Endothelial cell of umbilical vein (primary cell): ENCODE data around the gene TESMIN. TPM values are rescaled to one million over a fixed set of nuclear protein-coding genes. Genes with fewer than 3 reads are reported as not detected.

Experiments
- BruUV-seq: library from RNA; stranded (reverse); fragments of 400-500 nt; replicated peaks from 2 replicates; lab custom pipeline; 2021; lab: Mats Ljungman, UMichigan
- CTCF ChIA-PET: fragments of 300-600, 350-600 bp; sonication (Branson Sonifier 250); formaldehyde crosslinking; loops from one replicate; lab custom pipeline; 2021; ENCODE audit warnings: antibody characterized with exemption, inconsistent platforms; lab: Charles Lee
- POLR2A ChIA-PET: fragments of 300-600, 350-600 bp; sonication (Branson Sonifier 250); formaldehyde crosslinking; loops from one replicate; lab custom pipeline; 2021; ENCODE audit warnings: antibody characterized with exemption, inconsistent platforms; lab: Charles Lee
- DNase-seq: peaks from one replicate; pipeline ENCODE4 v3.0.0-alpha.2; 2011; ENCODE audit warnings: low read depth, low spot score
- FAIRE-seq: peaks from 2 replicates; lab custom pipeline; 2011; peaks lifted over from hg19 to GRCh38; lab: Jason Lieb, UNC
- H2AFZ ChIP-seq: 2 replicates; pipeline ENCODE4 v1.6.0; 2012; ENCODE audit warnings: low read depth, low read length, control low read depth, inconsistent platforms
- H3K27ac ChIP-seq: 2 replicates; pipeline ENCODE4 v1.5.1; 2011; ENCODE audit warnings: low read depth, mild to moderate bottlenecking, control low read depth, low read length, moderate library complexity; ENCODE audit not compliant: insufficient read depth
- H3K27me3 ChIP-seq, 2 experiments: 2 replicates each; pipeline versions ENCODE4 v1.6.0 to v1.6.1; 2011; ENCODE audit warnings: low read length in 2 of 2, mixed read lengths in 1 of 2; ENCODE audit not compliant: control insufficient read depth in 2 of 2, insufficient read depth in 2 of 2
- H3K36me3 ChIP-seq, 2 experiments: 2 replicates in 1 of 2; 3 replicates in 1 of 2; pipeline ENCODE4 v1.5.1; 2011; ENCODE audit warnings: low read length in 2 of 2, mild to moderate bottlenecking in 1 of 2, moderate library complexity in 1 of 2; ENCODE audit not compliant: control insufficient read depth in 2 of 2, insufficient read depth in 2 of 2; ENCODE audit errors: extremely low read depth in 1 of 2
- H3K4me1 ChIP-seq: 3 replicates; pipeline ENCODE4 v1.5.1; 2011; ENCODE audit warnings: mild to moderate bottlenecking, low read length; ENCODE audit not compliant: control insufficient read depth, insufficient read depth; ENCODE audit errors: extremely low read depth
- H3K4me2 ChIP-seq: 2 replicates; pipeline ENCODE4 v1.6.1; 2011; ENCODE audit warnings: low read length, control low read depth, mixed read lengths; ENCODE audit not compliant: insufficient read depth
- H3K4me3 ChIP-seq, 3 experiments: fragments of 200-600 bp in 1 of 3; sonication (generic), shearing (Covaris generic) in 1 of 3; replicated peaks in 1 of 3; 2 replicates each; pipeline ENCODE4 v1.5.1; 2011 to 2016; ENCODE audit warnings: control low read depth in 3 of 3, low read length in 3 of 3, mild to moderate bottlenecking in 2 of 3, inconsistent platforms in 1 of 3, low read depth in 1 of 3, moderate library complexity in 1 of 3; ENCODE audit not compliant: insufficient read depth in 1 of 3
- H3K79me2 ChIP-seq: 2 replicates; pipeline ENCODE4 v1.6.0; 2012; ENCODE audit warnings: low read length, inconsistent platforms; ENCODE audit not compliant: control insufficient read depth, insufficient read depth
- H3K9ac ChIP-seq: replicated peaks from 2 replicates; pipeline ENCODE3; 2011; ENCODE audit warnings: low read length, control low read depth; ENCODE audit not compliant: insufficient read depth; ENCODE audit errors: extremely low read depth
- H3K9me1 ChIP-seq: replicated peaks from 3 replicates; pipeline ENCODE4 v1.6.0; 2011; ENCODE audit warnings: mild to moderate bottlenecking, low read length; ENCODE audit not compliant: control insufficient read depth, insufficient read depth; ENCODE audit errors: extremely low read depth
- H3K9me3 ChIP-seq: replicated peaks from 2 replicates; pipeline ENCODE4 v1.5.1; 2012; ENCODE audit warnings: low read length, inconsistent platforms; ENCODE audit not compliant: control insufficient read depth, insufficient read depth
- H4K20me1 ChIP-seq: replicated peaks from 2 replicates; pipeline ENCODE3; 2011; ENCODE audit warnings: mild to moderate bottlenecking, low read length; ENCODE audit not compliant: control insufficient read depth, insufficient read depth; ENCODE audit errors: extremely low read depth
- EZH2 ChIP-seq: IDR thresholded peaks from 2 replicates; pipeline ENCODE4 v1.6.1; 2012; ENCODE audit warnings: borderline replicate concordance, low read depth, mild to moderate bottlenecking, moderate library complexity, low read length, inconsistent platforms; ENCODE audit not compliant: severe bottlenecking
- FOS ChIP-seq: IDR thresholded peaks from 2 replicates; pipeline ENCODE4 v1.6.1; 2011; ENCODE audit warnings: mild to moderate bottlenecking, low read length, moderate library complexity, borderline replicate concordance; ENCODE audit not compliant: insufficient read depth
- GATA2 ChIP-seq: IDR thresholded peaks from 2 replicates; pipeline ENCODE4 v1.7.0; 2011; ENCODE audit warnings: low read depth, mild to moderate bottlenecking, moderate library complexity, mixed read lengths, low read length; ENCODE audit not compliant: insufficient read length, insufficient read depth
- JUN ChIP-seq: IDR thresholded peaks from 2 replicates; pipeline ENCODE4 v1.6.1; 2011; ENCODE audit warnings: borderline replicate concordance, low read depth; ENCODE audit not compliant: insufficient read length, insufficient read depth
- MYC ChIP-seq: IDR thresholded peaks from one replicate; pipeline ENCODE4 v1.6.1; 2011; ENCODE audit warnings: mild to moderate bottlenecking, low read depth, low read length
- POLR2A ChIP-seq: IDR thresholded peaks from 2 replicates; pipeline ENCODE4 v1.6.1; 2012; ENCODE audit warnings: low read depth, mild to moderate bottlenecking, control low read depth, low read length
- POLR2AphosphoS5 ChIP-seq: IDR thresholded peaks from 2 replicates; pipeline ENCODE4 v1.6.1; 2012; ENCODE audit warnings: low read depth, mild to moderate bottlenecking, control low read depth, low read length, moderate library complexity; ENCODE audit not compliant: insufficient read depth
- dilution Hi-C: fragments of 300-500 bp; cut with MboI; formaldehyde crosslinking; loops from one replicate; pipeline ENCODE4 v1.15.0; 2019; ENCODE audit warnings: low sequenced_read_pairs; ENCODE audit not compliant: extremely low pct_ligation_motif_present
- intact Hi-C: fragments of 100-400 bp; cut with micrococcal nuclease; formaldehyde crosslinking; loops from one replicate; pipeline ENCODE4 v1.10.0; 2022
- polyA plus RNA-seq, 4 experiments: library from polyadenylated mRNA; depleted of rRNA in 3 of 4; stranded (reverse) in 3 of 4; unstranded in 1 of 4; fragments of >200 nt; gene quantifications; 2 replicates each; pipeline versions ENCODE4 v1.2.1 to v1.2.3, GENCODE V29; 2011 to 2012; ENCODE audit warnings: missing spikeins in 1 of 4
- total RNA-seq: library from RNA; stranded (reverse); gene quantifications from 2 replicates; pipeline ENCODE4 v1.2.3, GENCODE V29; 2021
- TF ChIP-seq, protein P1 (sequence below): IDR thresholded peaks from 2 replicates; pipeline ENCODE4 v1.6.1; 2011; ENCODE audit not compliant: insufficient read depth, insufficient read length
- TF ChIP-seq, protein P2 (sequence below), 2 donors: IDR thresholded peaks; 1 replicate in 1 of 2; 2 replicates in 1 of 2; pipeline ENCODE4 v1.5.1; 2011; ENCODE audit warnings: low read length in 2 of 2, mild to moderate bottlenecking in 2 of 2, moderate library complexity in 2 of 2, control low read depth in 1 of 2, inconsistent platforms in 1 of 2, low read depth in 1 of 2; ENCODE audit not compliant: insufficient read depth in 1 of 2; ENCODE audit errors: extremely low read depth in 1 of 2

Gene TESMIN
- total and polyA plus RNA-seq, 2 donors (not counting 3 experiments of a cell fraction or from before 2014, with no cell fraction given): 1.7 to 6.1 TPM

- intact Hi-C loops (no loop called here), dilution Hi-C loops (no loop called here)
- no TSS peak for BruUV-seq
- Histone ChIP-seq H3K4me3 (no peak overlapping the region), H3K9me1 (no peaks in the 10 kb centered on the region), H3K9ac (no peak overlapping the region), H3K27ac (no peak overlapping the region), H3K4me1 (no peaks in the 10 kb centered on the region), H3K4me2 (no peak overlapping the region), H3K36me3 (peaks cover 2 to 41% of the 10 kb centered on the region in 2 experiments), H4K20me1 (no peaks in the 10 kb centered on the region), H3K9me3 (no peaks in the 10 kb centered on the region), H2AFZ (no peak overlapping the region), H3K79me2 (no peaks in the 10 kb centered on the region), H3K27me3 (no peaks in the 10 kb centered on the region)
- TF ChIP-seq, protein P1, sequence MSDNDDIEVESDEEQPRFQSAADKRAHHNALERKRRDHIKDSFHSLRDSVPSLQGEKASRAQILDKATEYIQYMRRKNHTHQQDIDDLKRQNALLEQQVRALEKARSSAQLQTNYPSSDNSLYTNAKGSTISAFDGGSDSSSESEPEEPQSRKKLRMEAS: no peak
- TF ChIP-seq POLR2AphosphoS5 (no peak), GATA2 (no peak), FOS (no peak), POLR2A (no peak), EZH2 (no peak), MYC (no peak), JUN (no peak)
- TF ChIP-seq, protein P2, sequence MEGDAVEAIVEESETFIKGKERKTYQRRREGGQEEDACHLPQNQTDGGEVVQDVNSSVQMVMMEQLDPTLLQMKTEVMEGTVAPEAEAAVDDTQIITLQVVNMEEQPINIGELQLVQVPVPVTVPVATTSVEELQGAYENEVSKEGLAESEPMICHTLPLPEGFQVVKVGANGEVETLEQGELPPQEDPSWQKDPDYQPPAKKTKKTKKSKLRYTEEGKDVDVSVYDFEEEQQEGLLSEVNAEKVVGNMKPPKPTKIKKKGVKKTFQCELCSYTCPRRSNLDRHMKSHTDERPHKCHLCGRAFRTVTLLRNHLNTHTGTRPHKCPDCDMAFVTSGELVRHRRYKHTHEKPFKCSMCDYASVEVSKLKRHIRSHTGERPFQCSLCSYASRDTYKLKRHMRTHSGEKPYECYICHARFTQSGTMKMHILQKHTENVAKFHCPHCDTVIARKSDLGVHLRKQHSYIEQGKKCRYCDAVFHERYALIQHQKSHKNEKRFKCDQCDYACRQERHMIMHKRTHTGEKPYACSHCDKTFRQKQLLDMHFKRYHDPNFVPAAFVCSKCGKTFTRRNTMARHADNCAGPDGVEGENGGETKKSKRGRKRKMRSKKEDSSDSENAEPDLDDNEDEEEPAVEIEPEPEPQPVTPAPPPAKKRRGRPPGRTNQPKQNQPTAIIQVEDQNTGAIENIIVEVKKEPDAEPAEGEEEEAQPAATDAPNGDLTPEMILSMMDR (IDR thresholded peaks at IDR 0.05; ENCODE audit: extremely low read depth in 1 of 2, insufficient read depth in 1 of 2, low read depth in 1 of 2, low read length in 2 of 2): no peak
- ChIA-PET POLR2A (no interaction called here), CTCF (no interaction called here)
- no peak for DNase-seq
- no peak for FAIRE-seq
Measured at GRCh38 chr11:68762481-68762880, 11.2 kb upstream of the TESMIN start.
